Loucy (cell line): ENCODE measurements around the gene ZNF783.
"Not testable (repeated sequence)": the region's sequence is repeated elsewhere in the genome, so short reads cannot be mapped to it uniquely, and the experiment has no call there.

Experiments used
- H2AFZ ChIP-seq: fragments of 200-600 bp; sonication (generic); 2 replicates; pipeline ENCODE4 v1.6.0; 2016; ENCODE audit warnings: antibody characterized with exemption, mild to moderate bottlenecking, low read length, moderate library complexity
- H3F3A ChIP-seq: fragments of 200-600 bp; 2 replicates; pipeline ENCODE4 v1.6.0; 2016; ENCODE audit warnings: antibody characterized with exemption, low read depth, mild to moderate bottlenecking
- H3K27me3 ChIP-seq: fragments of 200-600 bp; sonication (generic); 2 replicates; pipeline ENCODE4 v1.6.1; 2014; ENCODE audit warnings: low read length, mild to moderate bottlenecking; ENCODE audit not compliant: insufficient read depth, poor library complexity, severe bottlenecking
- H3K36me3 ChIP-seq: fragments of 200-600 bp; sonication (generic); 2 replicates; pipeline ENCODE4 v1.6.1; 2016; ENCODE audit warnings: low read length; ENCODE audit not compliant: insufficient read depth
- H3K4me1 ChIP-seq: fragments of 200-600 bp; sonication (generic); 2 replicates; pipeline ENCODE4 v1.5.1; 2014; ENCODE audit warnings: low read length, mild to moderate bottlenecking; ENCODE audit not compliant: insufficient read depth, poor library complexity, severe bottlenecking
- H3K4me2 ChIP-seq: fragments of 200-600 bp; sonication (generic); 2 replicates; pipeline ENCODE4 v1.6.0; 2014; ENCODE audit warnings: antibody characterized with exemption, low read length, low read depth, mild to moderate bottlenecking; ENCODE audit not compliant: poor library complexity, severe bottlenecking
- H3K4me3 ChIP-seq: fragments of 200-600 bp; sonication (generic); 2 replicates; pipeline ENCODE4 v1.5.1; 2014; ENCODE audit warnings: low read length, mild to moderate bottlenecking, mixed read lengths; ENCODE audit not compliant: poor library complexity, severe bottlenecking
- H3K79me2 ChIP-seq: fragments of 200-600 bp; sonication (generic); 2 replicates; pipeline ENCODE4 v1.6.1; 2014; ENCODE audit warnings: low read length; ENCODE audit not compliant: insufficient read depth
- H3K9ac ChIP-seq: fragments of 200-600 bp; sonication (generic); 2 replicates; pipeline ENCODE4 v1.6.0; 2014; ENCODE audit warnings: mild to moderate bottlenecking, low read depth, low read length, moderate library complexity; ENCODE audit not compliant: poor library complexity, severe bottlenecking
- H3K9me2 ChIP-seq: fragments of 200-600 bp; sonication (generic); replicated peaks from 2 replicates; pipeline ENCODE4 v1.6.1; 2016; ENCODE audit warnings: low read depth, low read length, mixed read lengths
- H3K9me3 ChIP-seq: fragments of 200-600 bp; sonication (generic); 2 replicates; pipeline ENCODE4 v1.6.1; 2014; ENCODE audit warnings: mild to moderate bottlenecking, antibody characterized with exemption, low read length, low read depth; ENCODE audit not compliant: insufficient read depth
- H4K20me1 ChIP-seq: fragments of 200-600 bp; sonication (generic); 2 replicates; pipeline ENCODE4 v1.6.0; 2014; ENCODE audit warnings: antibody characterized with exemption, low read length, mild to moderate bottlenecking; ENCODE audit not compliant: insufficient read depth, poor library complexity, severe bottlenecking
- CTCF ChIP-seq: fragments of 200-600 bp; sonication (generic); conservative IDR thresholded peaks from 2 replicates; pipeline ENCODE4 v1.5.1; 2014; ENCODE audit warnings: mild to moderate bottlenecking, antibody characterized with exemption, low read length
- EZH2phosphoT487 ChIP-seq: fragments of 200-600 bp; IDR thresholded peaks from 2 replicates; pipeline ENCODE4 v1.6.1; 2018; ENCODE audit warnings: antibody characterized with exemption, mild to moderate bottlenecking, moderate library complexity, borderline replicate concordance

ZNF783 gene

DNA sequence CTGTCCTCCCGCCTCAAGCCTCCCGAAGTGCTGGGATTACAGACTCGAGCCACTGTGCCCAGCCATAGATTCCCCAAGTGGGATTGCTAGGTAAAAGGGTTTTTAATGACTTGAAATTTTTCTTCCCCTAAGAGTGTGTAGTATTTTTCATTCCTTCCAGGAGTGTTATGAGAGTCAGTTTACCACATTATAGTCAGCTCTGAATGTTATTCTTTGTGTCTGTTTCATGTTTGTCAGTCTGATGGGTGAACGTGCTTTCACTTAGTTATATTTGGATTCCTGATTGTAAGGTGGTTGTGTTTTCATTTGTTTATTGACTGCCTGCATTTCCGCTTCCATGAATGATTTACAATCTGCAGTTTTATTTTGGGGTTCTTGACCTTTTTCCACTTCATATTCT lies 16.3 kb upstream of the ZNF783 start:
- Histone ChIP-seq H3K4me2 (peak overlapping the region; percentile 40), H3K4me1 (peaks cover 21% of the 10 kb centered on the region), H3F3A (no peaks in the 10 kb centered on the region), H3K27me3 (no peaks in the 10 kb centered on the region), H2AFZ (no peak overlapping the region), H3K9me2 (no peaks in the 10 kb centered on the region), H4K20me1 (no peaks in the 10 kb centered on the region), H3K36me3 (peaks cover 6% of the 10 kb centered on the region), H3K9me3 (0 out of 2 replicates have a peak, but pooled peaks cover 4% of the 10 kb centered on the region), H3K4me3 (no peak overlapping the region), H3K9ac (no peak overlapping the region), H3K79me2 (peaks cover 49% of the 10 kb centered on the region)
- no peak for TF ChIP-seq CTCF

- Histone ChIP-seq H3K4me2 (no peak overlapping the region), H3F3A (no peaks in the 10 kb centered on the region), H3K27me3 (no peaks in the 10 kb centered on the region), H3K79me2 (peaks cover 26% of the 10 kb centered on the region), H3K9me2 (no peaks in the 10 kb centered on the region), H3K9ac (no peak overlapping the region), H4K20me1 (no peaks in the 10 kb centered on the region), H3K9me3 (no peaks in the 10 kb centered on the region), H3K36me3 (peaks cover 35% of the 10 kb centered on the region), H3K4me1 (peaks cover 13% of the 10 kb centered on the region), H2AFZ (no peak overlapping the region), H3K4me3 (no peak overlapping the region)
- TF ChIP-seq EZH2phosphoT487 (no peak), CTCF (no peak)
Observed at GRCh38 chr7:149248777-149249176, 13.2 kb upstream of the ZNF783 start.

DNA sequence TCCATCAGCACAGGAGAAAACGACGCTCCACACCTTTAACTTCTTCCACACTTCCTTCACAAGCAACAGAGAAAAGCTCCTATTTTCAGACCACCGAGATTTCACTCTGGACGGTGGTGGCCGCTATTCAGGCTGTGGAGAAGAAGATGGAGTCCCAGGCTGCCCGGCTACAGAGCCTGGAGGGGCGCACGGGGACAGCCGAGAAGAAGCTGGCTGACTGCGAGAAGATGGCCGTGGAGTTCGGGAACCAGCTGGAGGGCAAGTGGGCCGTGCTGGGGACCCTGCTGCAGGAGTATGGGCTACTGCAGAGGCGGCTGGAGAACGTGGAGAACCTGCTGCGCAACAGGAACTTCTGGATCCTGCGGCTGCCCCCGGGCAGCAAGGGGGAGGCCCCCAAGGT lies 11.8 kb upstream of the ZNF783 start:
- not testable (repeated sequence) for H3K9ac ChIP-seq, H3K27me3 ChIP-seq, H3K4me2 ChIP-seq, H2AFZ ChIP-seq, H3K9me3 ChIP-seq, H3K9me2 ChIP-seq, H3K4me1 ChIP-seq, H3K4me3 ChIP-seq, H3F3A ChIP-seq, H4K20me1 ChIP-seq
- Histone ChIP-seq H3K79me2 (peaks cover 26% of the 10 kb centered on the region), H3K36me3 (peaks cover 47% of the 10 kb centered on the region)

DNA sequence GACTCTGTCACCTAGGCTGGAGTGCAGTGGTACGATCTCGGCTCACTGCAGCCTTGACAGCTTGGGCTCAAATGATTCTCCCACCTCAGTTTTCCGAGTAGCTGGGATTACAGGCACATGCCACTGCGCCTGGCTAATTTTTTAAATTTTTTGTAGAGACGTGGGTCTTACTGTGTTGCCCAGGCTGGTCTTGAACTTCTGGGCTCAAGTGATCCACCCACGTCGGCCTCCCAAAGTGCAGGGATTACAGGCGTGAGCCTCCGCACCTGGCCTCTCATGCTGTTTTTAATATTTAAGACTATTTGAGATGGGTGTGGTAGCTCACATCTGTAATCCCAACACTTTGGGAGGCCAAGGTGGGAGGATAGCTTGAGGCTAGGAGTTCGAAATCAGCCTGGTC lies 10.5 kb upstream of the ZNF783 start:
- not testable (repeated sequence) for H3F3A ChIP-seq, H2AFZ ChIP-seq, H3K9me3 ChIP-seq, H3K27me3 ChIP-seq, H3K4me3 ChIP-seq, H3K4me2 ChIP-seq, H3K4me1 ChIP-seq, H3K9ac ChIP-seq, H4K20me1 ChIP-seq, H3K9me2 ChIP-seq
- H3K36me3 ChIP-seq, result peaks cover 61% of the 10 kb centered on the region
- H3K79me2 ChIP-seq, result peaks cover 15% of the 10 kb centered on the region
